NCI-H187 (cell line): Measurements from ENCODE around the gene PALS1.

Source experiments
- DNase-seq, 2 experiments: peaks; one replicate each; lab custom pipeline; 2025; lab: John Stamatoyannopoulos, UW

The PALS1 gene

GRCh38 chr14:67241411-67242167 is at the start of gene PALS1:
TSS of gene PALS1 (plus strand) at chr14:67241435. CDS start at chr14:67279171, 37,736 bp downstream.
- DNase-seq: peak in 1 of 2 experiments; percentile 67

GRCh38 chr14:67191768-67192290 is 49.4 kb upstream of the PALS1 start:
- DNase-seq: no peak

- DNase-seq: no peak
Observed at GRCh38 chr14:67192366-67192765, 48.9 kb upstream of the PALS1 start.

- no peak for DNase-seq
Observed at GRCh38 chr14:67195279-67195678, 46.0 kb upstream of the PALS1 start.

GRCh38 chr14:67199016-67199415 is 42.2 kb upstream of the PALS1 start:
- no peak for DNase-seq

GRCh38 chr14:67207810-67208209 is 33.4 kb upstream of the PALS1 start:
- no peak for DNase-seq

- no peak for DNase-seq
Observed at GRCh38 chr14:67218126-67218525, 23.1 kb upstream of the PALS1 start.

GRCh38 chr14:67221248-67221981 is 19.8 kb upstream of the PALS1 start:
- no peak for DNase-seq

GRCh38 chr14:67221982-67222328 is 19.3 kb upstream of the PALS1 start:
- DNase-seq: no peak

- DNase-seq: no peak
Observed at GRCh38 chr14:67225523-67225922, 15.7 kb upstream of the PALS1 start.

GRCh38 chr14:67228325-67228984 is 12.8 kb upstream of the PALS1 start:
- no peak for DNase-seq

- DNase-seq: no peak
Observed at GRCh38 chr14:67232066-67232465, 9.2 kb upstream of the PALS1 start.

- no peak for DNase-seq
Observed at GRCh38 chr14:67232621-67233020, 8.6 kb upstream of the PALS1 start.

GRCh38 chr14:67237591-67237990 is 3.6 kb upstream of the PALS1 start:
- DNase-seq: no peak

GRCh38 chr14:67239582-67239981 is 1.7 kb upstream of the PALS1 start:
- DNase-seq: no peak

GRCh38 chr14:67240168-67240932 is 885 bp upstream of the PALS1 start:
- peak in 1 of 2 experiments; percentile 31 for DNase-seq

GRCh38 chr14:67240978-67241410 is 241 bp upstream of the PALS1 start:
- DNase-seq: peak; percentile 92 to 97

- no peak for DNase-seq
Observed at GRCh38 chr14:67242168-67242420, 859 bp downstream of the PALS1 start.

- DNase-seq: no peak
Observed at GRCh38 chr14:67245104-67245503, 3.9 kb downstream of the PALS1 start.

- no peak for DNase-seq
Observed at GRCh38 chr14:67251573-67252226, 10.5 kb downstream of the PALS1 start.

- DNase-seq: no peak
Observed at GRCh38 chr14:67253076-67253635, 11.9 kb downstream of the PALS1 start.
